Effector memory CD4-positive, alpha-beta T cell (primary cell): Measurements from ENCODE around the gene VDAC1.

Experiments used
- DNase-seq, 3 donors: peaks; one replicate each; pipeline ENCODE4 v3.0.0-alpha.2; 2020
- H3K27ac ChIP-seq: 2 replicates; pipeline ENCODE4 v1.7.0; 2013; ENCODE audit warnings: mild to moderate bottlenecking, low read length, moderate library complexity; ENCODE audit not compliant: insufficient read depth, poor library complexity, severe bottlenecking
- H3K27me3 ChIP-seq: replicated peaks from 2 replicates; pipeline ENCODE4 v1.7.0; 2013; ENCODE audit warnings: mild to moderate bottlenecking, low read length; ENCODE audit not compliant: insufficient read depth, control insufficient read depth, poor library complexity, severe bottlenecking
- H3K36me3 ChIP-seq: 2 replicates; pipeline ENCODE4 v1.7.0; 2013; ENCODE audit warnings: mild to moderate bottlenecking, low read length, moderate library complexity; ENCODE audit not compliant: control insufficient read depth, insufficient read depth
- H3K4me1 ChIP-seq: 2 replicates; pipeline ENCODE4 v1.7.0; 2013; ENCODE audit warnings: low read length, mild to moderate bottlenecking; ENCODE audit not compliant: control insufficient read depth, insufficient read depth, poor library complexity, severe bottlenecking
- H3K4me3 ChIP-seq: 2 replicates; pipeline ENCODE4 v1.7.0; 2013; ENCODE audit warnings: low read length, low read depth, mild to moderate bottlenecking; ENCODE audit not compliant: insufficient read depth, poor library complexity, severe bottlenecking
- H3K9me3 ChIP-seq: 2 replicates; pipeline ENCODE4 v1.7.0; 2013; ENCODE audit warnings: mild to moderate bottlenecking, low read length, moderate library complexity; ENCODE audit not compliant: control insufficient read depth
- total RNA-seq, 3 donors: gene quantifications; one replicate each; lab custom pipeline; 2026; lab: John Stamatoyannopoulos, UW

Gene VDAC1, protein sequence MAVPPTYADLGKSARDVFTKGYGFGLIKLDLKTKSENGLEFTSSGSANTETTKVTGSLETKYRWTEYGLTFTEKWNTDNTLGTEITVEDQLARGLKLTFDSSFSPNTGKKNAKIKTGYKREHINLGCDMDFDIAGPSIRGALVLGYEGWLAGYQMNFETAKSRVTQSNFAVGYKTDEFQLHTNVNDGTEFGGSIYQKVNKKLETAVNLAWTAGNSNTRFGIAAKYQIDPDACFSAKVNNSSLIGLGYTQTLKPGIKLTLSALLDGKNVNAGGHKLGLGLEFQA
- total RNA-seq = 50.0 to 72.6 (median 56.9) reads per million in 3 donors

DNA sequence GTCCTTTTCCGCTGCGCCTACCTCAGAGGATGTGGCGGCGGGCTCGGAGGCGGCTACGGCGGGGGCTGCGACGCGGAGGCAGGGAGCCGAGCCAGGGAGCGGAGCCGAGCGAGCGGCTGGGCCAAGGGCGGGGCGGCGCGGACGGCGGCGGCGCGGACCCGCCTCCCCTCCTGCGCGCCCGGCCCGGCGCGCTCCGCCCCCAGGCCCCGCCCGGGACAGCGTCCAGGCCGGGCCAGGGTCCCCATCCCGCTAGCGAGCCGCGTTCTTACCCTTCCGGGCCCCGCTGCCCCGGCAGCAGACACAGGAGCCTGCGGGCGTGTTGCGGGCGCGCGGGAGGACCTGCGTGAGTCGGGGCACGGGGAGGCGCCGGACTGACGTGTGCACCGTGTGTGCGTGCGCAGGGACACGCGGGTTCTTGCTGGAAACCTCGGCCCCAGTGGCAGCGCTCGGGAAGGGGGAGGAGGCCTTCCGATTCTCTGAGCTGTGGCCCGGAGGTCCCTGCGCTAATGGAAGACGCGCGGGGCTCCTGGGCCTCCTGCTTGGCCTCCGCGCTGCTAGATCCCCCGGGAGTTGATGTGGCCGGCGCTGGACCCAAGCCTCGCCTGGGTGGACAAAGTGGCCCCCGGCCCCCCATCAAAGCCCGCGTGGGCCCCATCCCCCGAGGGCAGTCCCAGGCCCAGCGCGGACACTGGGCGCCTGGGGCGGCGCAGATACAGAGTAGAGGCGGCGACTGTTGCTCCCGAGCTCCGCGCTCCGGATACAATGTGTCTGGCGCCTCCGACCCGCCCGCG lies at the start of gene VDAC1:
TSS of gene VDAC1 (minus strand) at position 350 of the 791 bp plus-strand sequence. CDS start 11,963 bp downstream, outside the sequence.
- peak within 1 kb of the TSS; percentile 93 for H3K27ac ChIP-seq
- peaks cover 20% of the 10 kb centered on the region for H3K4me1 ChIP-seq
- H3K9me3 ChIP-seq = no peaks in the 10 kb centered on the region
- no peaks in the 10 kb centered on the region for H3K27me3 ChIP-seq
- H3K36me3 ChIP-seq = no peaks in the 10 kb centered on the region
- peak; percentile 78 to 84 (median 80) for DNase-seq
- peak within 1 kb of the TSS; percentile 56 for H3K4me3 ChIP-seq

DNA sequence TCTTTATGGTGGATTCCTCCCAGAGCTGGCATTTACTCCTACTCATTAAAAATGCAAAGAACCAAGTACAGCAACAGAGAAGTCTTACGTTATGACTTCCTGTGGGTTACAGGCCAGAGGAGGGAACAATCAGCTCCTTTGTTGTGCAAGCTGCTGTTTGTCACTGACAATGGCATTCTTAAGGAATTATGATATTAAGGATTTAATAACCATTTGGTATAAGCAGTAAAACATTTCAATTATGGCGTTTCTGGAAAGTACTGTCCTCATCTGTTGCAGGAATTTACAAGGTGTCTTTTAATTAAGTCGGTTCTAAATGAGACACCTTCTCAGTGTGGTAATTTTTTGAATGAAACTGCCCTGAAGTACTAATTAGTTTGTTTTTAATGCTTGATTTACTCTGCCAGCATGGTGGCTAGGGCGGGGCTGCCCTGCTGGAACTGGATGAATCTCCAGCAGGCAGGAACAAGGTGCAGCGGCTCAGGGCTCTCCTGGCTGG lies 49.1 kb upstream of the VDAC1 start:
- Histone ChIP-seq H3K27ac (no peak overlapping the region), H3K9me3 (no peaks in the 10 kb centered on the region), H3K4me3 (peak overlapping the region; percentile 12), H3K36me3 (no peaks in the 10 kb centered on the region), H3K4me1 (peaks cover 21% of the 10 kb centered on the region), H3K27me3 (no peaks in the 10 kb centered on the region)
- DNase-seq = no peak

DNA sequence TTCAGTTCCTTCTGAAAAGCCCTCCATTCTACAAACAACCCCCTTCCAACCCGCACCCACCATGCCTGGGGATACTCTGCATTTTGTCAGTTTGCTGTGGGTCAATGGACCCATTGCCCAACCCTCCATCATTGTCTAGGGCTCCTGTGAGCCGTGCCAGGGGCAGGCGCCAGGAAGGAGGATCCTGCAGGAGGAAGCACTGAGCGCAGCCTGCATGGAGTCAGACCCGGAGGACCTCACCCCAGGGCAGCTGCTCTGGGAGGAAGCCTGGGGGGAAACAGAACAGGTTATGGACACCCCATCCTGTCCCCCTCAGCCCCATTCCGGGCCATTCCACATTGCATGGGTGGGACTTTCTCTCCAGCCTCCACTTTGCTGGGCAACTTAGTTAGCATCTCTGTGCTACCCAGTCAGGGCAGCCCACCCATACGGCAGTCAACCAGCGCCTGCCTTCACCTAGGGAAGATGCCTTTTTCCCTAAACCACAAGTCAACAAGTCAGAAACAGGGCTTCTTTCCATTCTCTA lies 48.6 kb upstream of the VDAC1 start:
- H3K9me3 ChIP-seq = no peaks in the 10 kb centered on the region
- no peak for DNase-seq
- no peaks in the 10 kb centered on the region for H3K27me3 ChIP-seq
- H3K27ac ChIP-seq = no peak overlapping the region
- H3K36me3 ChIP-seq = no peaks in the 10 kb centered on the region
- H3K4me3 ChIP-seq = peak overlapping the region; percentile 12
- peaks cover 21% of the 10 kb centered on the region for H3K4me1 ChIP-seq

DNA sequence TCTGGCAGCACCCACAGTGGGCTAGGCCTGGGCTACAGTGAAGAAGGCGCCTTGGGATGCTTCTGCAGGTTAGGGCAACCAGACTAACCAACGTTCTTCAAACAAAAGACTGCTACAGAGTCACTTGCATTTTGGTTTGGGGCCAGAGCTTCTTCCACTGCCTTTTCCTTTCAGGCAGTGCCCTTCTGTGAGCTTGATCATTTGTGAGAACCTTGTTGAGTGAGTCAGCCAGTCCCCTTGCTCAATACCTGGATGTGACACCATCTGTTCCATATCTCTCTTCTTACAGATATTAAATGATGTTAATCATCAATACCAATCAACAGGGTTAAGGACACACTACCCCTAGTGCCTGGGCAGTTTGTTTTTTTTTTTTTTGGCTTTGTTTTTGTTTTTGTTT lies 46.5 kb upstream of the VDAC1 start:
- H3K4me3 ChIP-seq = no peak overlapping the region
- peaks cover 21% of the 10 kb centered on the region for H3K4me1 ChIP-seq
- DNase-seq = no peak
- H3K36me3 ChIP-seq = no peaks in the 10 kb centered on the region
- H3K9me3 ChIP-seq = no peaks in the 10 kb centered on the region
- H3K27me3 ChIP-seq = no peaks in the 10 kb centered on the region
- H3K27ac ChIP-seq = no peak overlapping the region

DNA sequence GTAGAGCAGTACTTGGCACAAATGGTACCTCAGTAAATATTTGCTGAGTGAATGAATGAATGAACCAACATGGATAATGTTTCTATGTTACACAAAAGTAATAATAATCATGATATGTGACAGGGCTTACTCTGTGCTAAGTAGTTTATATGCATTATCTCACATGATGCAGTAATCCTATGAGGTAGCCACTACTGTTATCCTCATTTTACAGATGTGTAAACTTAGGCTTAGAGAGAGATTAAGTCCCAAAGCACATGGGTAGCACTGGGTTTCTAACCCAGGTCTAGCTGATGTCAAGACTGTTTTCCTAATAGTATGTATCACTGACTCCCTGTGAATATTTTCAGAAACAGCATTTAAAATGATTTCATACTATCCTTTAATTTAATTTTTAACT lies 44.1 kb upstream of the VDAC1 start:
- no peaks in the 10 kb centered on the region for H3K27me3 ChIP-seq
- H3K9me3 ChIP-seq = no peaks in the 10 kb centered on the region
- peaks cover 12% of the 10 kb centered on the region for H3K4me1 ChIP-seq

DNA sequence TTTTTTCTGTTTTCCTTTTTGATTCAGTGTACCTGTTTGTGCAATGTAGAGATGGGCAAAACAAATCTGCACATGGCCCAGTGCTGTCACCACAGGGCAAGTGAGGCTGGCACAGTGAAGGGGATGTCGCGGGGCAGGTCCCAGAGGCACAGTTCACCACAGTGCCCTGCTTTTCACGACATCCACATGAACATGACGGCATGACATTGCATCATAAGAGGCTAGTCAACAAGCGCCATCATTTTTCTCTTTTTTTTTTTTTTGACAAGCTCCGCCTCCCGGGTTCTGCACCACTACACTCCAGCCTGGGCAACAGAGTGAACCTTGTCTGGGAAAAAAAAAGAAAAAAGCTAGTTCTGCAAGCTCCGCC lies 42.9 kb upstream of the VDAC1 start:
- no peaks in the 10 kb centered on the region for H3K27me3 ChIP-seq
- no peak overlapping the region for H3K27ac ChIP-seq
- no peaks in the 10 kb centered on the region for H3K36me3 ChIP-seq
- peaks cover 3% of the 10 kb centered on the region for H3K4me1 ChIP-seq
- DNase-seq = no peak
- no peaks in the 10 kb centered on the region for H3K9me3 ChIP-seq
- H3K4me3 ChIP-seq = no peak overlapping the region

More for the DNA sequence above, 44.1 kb upstream of the VDAC1 start:
- Histone ChIP-seq H3K27ac (no peak overlapping the region), H3K4me3 (no peak overlapping the region), H3K36me3 (no peaks in the 10 kb centered on the region)
- DNase-seq = no peak

DNA sequence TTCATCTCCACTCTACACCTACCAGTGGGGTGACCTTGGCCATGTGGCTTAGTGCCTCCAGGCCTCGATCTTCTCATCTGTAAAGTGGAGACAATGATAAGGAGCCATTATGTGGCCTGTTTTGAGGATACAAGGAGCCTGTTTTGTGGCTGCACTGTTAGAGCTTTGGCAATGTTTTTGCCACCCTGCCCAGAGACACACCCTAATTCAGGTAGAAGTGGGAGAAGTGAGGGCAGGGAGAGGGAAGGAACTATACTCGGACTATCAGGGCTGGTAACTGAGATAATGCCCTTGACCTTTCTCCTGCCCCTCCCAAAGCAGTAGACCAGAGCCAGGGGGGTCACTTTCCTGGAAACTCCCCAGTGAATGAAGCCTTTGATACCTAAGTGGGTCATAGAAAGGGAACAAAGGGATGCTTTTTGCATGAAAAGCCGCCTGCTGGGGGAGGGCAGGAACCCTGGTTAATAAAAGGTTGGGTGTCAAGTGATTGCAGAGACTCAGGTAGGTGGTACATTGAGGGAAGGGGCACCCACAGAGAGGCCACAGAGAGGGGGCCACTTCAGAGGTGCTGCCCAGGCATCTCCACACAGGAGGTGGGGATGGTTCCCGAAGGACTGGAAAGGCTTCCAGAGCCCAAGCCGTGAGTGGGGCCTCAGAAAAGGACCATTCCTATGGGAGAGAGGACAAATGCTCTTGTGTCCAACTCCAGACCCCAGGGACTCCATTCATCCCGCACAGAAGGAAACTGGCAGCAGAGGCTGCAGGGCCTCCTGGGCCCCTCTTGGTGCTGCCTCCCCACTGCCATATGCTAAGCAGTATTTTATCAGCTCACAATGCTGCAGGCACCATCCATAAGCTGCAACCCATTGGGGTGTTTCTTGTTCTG lies 42.3 kb upstream of the VDAC1 start:
- no peaks in the 10 kb centered on the region for H3K27me3 ChIP-seq
- peaks cover 5% of the 10 kb centered on the region for H3K4me1 ChIP-seq
- no peaks in the 10 kb centered on the region for H3K9me3 ChIP-seq
- no peak overlapping the region for H3K4me3 ChIP-seq
- DNase-seq = no peak
- no peak overlapping the region for H3K27ac ChIP-seq
- no peaks in the 10 kb centered on the region for H3K36me3 ChIP-seq

DNA sequence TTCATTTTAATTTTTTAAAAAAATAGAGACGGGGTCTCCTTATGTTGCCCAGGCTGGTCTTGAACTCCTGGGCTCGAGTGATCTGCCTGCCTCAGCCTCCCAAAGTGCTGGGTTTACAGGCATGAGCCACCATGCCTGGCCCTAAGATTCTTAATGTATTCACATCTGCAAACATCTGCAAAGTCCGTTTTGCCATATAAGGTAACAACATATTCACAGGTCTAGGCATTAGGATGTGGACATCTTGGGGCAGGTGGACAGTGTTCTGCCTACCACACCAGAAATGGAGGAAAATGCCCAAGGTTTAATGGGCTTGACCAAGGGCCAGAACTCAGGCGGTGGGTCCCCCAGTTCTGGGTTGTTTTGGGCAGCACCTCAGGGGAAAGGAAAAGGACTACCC lies 41.6 kb upstream of the VDAC1 start:
- no peak for DNase-seq
- H3K36me3 ChIP-seq = no peaks in the 10 kb centered on the region
- H3K27ac ChIP-seq = no peak overlapping the region

More for the DNA sequence above, 41.6 kb upstream of the VDAC1 start:
- Histone ChIP-seq H3K4me3 (no peak overlapping the region), H3K9me3 (no peaks in the 10 kb centered on the region), H3K27me3 (no peaks in the 10 kb centered on the region), H3K4me1 (peaks cover 12% of the 10 kb centered on the region)
